GM18498 (cell line): Measurements from ENCODE around the gene IZUMO1.
"Not testable (repeated sequence)": the region's sequence is repeated elsewhere in the genome, so short reads cannot be mapped to it uniquely, and the experiment has no call there.

Experiments used
- ATAC-seq: cut with Tn5 transposase; IDR thresholded peaks from one replicate; pipeline ENCODE4 v1.9.1; 2021; ENCODE audit warnings: mild to moderate bottlenecking, moderate library complexity; ENCODE audit not compliant: unreplicated experiment

Gene IZUMO1

GRCh38 chr19:48738557-48739403, 7.9 kb downstream of the IZUMO1 start:
- peak; percentile 84 for ATAC-seq

- ATAC-seq, result no peak
Observed at GRCh38 chr19:48737360-48737998, 9.2 kb downstream of the IZUMO1 start.

DNA sequence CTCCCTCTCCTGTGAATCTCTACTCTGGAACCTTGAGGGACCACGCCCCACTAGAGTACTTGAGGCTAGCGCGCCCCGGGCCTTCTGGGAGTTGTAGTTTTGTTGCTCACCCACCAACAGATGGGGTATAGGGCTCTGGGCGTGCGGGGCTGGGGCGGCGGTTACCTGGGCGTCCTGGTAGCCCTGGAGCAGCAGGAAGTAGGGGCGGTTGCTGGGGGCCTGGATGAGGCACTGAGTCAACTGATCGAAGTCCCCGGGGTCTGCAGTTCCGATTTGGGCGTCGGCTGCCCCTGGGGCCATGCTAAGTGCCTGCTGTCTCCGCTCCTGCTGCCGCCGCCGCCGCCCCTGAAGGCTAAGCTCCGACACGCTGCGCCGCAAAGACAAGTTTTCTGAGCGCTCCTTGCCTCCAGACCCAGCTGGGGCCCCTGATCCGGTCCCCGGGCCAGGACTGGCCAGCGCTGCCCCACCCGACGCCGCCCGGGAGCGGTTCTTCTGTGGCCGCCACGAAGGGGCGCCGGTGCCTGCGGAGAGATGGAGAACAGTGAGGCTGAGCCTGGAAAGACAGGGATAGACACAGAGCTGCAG, 11.6 kb downstream of the IZUMO1 start:
- ATAC-seq, result no peak

DNA sequence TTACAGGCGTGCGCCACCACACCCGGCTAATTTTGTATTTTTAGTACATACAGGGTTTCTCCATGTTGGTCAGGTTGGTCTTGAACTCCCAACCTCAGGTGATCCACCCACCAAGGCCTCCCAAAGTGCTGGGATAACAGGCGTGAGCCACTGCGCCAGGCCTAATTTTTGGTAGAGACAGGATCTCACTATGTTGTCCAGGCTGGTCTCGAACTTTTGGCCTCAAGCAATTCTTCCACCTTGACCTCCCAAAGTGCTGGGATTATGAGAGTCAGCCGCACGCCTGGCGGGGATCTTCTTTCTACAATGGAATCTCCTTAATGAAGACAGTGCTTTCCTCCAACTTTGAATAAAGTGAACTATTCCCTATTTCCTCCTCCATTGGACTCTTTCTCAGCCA, 12.1 kb downstream of the IZUMO1 start:
- no peak for ATAC-seq

GRCh38 chr19:48731452-48731851, 15.3 kb downstream of the IZUMO1 start:
- ATAC-seq, result no peak

GRCh38 chr19:48728911-48729664, 17.6 kb downstream of the IZUMO1 start:
- ATAC-seq, result no peak

DNA sequence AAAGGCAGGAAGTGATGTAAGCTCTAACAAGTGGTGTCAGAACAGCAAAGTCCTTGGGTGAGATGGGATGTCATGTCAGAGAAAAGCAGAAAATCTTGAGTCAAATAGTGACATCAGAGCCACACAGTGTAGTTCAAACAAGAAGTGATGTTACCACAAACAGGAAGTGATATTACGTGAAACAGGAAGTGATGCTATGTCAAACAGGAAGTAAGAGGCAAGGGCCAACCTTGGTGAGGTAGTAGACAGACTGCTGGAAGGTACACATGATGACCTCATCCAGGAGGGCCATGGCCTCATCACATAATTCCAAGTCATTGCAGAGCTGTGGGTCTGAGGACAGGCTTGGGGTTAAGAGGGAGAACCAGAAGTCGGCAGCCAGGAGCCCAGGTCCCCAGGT, 20.2 kb downstream of the IZUMO1 start:
- ATAC-seq, result no peak

DNA sequence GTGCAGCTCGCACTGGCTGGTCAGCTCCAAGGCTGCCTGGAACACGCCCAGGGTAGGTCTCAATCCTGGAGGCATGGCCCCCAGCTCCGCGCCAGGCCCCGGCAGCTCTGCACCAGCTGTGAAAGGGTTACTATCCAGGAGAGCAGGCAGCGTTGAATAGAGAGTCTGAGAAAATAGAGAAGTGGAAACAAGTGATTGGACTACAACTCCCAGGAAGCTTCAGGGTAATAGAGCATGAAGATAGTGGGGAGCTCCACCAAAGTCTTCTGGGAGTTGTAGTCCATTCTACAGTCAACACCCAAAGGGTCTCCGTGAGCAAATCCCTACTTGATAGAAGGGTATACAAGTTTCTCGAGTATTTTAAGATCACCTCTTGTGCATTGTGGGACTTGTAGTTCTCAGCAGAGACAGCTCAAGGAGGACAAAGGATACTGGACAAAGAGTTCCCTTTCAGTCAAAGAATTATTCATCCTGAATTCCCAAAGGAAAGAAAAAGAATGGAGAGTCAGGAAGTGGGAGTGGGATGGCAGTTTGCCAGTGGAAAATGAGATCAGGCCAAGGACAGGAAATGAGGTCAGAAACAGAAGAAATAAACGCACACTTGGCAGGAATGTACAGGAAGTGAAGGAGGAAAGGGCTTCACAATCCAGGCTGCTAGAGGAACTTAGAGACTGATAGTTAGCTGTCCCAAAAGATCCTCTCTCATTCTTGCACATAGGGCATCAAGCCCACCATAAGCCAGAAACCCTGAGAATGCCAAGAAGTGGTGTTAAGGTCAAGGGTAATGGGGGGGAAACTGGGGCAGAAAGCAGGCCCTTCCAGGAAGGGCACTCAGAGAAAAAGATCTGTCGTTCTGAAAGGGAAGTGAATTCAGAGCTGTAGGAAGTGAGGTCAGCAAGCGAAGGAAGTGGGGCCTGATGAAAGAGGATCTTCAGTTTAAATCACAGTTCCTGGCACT, 21.6 kb downstream of the IZUMO1 start:
- no peak for ATAC-seq

GRCh38 chr19:48722196-48722708, 24.5 kb downstream of the IZUMO1 start:
- ATAC-seq, result no peak

- ATAC-seq, result peak; percentile 74
Observed at GRCh38 chr19:48720613-48721296, 26.0 kb downstream of the IZUMO1 start.

DNA sequence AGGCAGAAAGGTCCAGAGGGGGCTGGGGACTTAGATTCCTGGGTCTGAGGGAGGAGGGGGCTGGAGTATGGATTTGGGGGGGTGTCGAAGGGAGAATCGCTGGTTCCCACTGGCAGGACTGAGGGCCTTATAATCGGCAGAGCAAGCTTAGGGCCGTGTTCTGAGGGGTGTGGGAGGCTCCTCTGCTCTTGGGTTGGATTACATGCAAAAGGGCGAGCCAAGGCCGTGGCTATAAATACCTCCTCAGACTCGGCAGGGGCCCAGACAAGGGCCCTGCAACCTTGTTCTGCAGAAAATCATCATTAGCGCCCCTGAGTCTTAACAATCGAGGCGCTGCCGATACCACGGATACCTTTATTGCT, 26.5 kb downstream of the IZUMO1 start:
- peak; percentile 6 for ATAC-seq

DNA sequence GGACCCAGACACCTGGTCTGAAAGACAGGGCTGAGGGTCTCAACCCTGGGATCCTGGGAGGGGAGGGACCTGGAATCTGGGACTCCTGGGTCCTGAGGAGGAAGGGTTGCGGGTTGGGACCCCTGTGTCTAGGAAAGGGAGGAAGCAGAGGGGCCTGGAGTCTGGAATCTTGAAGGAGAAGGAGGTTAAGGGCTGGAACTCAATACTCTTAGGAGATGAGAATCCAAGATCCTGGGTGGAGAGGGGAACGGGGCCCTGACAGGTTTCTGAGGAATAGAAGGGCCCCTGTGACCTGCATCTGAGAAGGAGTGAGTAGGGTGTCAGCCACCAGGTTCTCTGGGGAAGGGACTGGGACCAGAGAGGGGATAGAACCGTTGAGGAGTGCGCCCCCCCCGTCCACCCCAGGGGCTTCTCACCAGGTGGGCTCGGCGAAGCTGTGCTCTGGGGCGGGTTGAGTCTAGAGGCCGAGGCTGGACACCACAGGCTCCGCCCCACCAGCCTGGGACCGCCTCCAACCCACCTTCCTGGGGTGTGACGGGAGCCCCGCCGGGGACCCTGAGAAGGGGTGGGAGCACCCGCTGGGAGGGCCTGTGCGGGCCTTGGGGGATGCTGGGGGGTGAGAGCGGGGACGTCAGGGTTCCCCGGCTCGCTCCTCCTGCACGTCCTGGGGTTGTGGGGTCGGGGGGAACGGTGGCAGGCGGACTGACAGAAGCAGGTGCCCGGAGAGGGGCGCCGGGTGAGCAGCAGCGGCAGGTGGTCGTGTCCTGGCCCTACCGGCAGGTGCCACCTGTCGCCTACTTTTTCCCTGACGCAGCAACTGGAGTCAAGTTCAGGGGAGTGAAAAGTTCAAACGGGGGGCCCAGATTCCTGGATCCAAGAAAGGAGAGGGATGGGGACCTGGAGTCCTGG, 27.2 kb downstream of the IZUMO1 start, which contains the start of gene MAMSTR:
MAMSTR (minus strand) TSS at position 463 of the 909 bp plus-strand sequence. CDS start 694 bp downstream, outside the sequence.
- ATAC-seq, result no peak

DNA sequence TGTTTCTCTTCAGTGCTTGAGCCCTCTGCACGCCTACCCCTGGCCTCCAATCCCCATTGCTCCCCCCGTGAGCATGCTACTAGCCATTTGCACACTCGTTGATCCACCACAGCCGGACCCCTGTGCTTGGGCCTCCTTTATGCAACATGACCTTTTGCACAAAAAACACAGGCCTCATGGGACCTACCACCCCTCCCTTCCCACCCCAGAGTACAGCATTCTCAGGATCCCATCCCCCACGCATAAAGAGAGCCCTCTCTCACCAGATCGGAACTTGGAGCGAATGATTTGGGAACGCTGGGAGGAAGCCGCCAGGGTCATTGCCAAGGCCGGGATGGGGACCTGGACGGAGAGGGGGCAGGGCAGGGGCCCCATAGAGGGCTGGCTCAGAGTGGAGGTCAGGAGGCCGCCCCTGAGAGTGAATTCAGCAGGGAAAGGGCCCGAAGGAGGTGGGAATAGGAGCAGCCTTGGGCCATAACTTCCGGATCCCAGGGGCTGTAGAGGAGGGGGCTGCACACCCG, 27.9 kb downstream of the IZUMO1 start:
- ATAC-seq, result no peak

DNA sequence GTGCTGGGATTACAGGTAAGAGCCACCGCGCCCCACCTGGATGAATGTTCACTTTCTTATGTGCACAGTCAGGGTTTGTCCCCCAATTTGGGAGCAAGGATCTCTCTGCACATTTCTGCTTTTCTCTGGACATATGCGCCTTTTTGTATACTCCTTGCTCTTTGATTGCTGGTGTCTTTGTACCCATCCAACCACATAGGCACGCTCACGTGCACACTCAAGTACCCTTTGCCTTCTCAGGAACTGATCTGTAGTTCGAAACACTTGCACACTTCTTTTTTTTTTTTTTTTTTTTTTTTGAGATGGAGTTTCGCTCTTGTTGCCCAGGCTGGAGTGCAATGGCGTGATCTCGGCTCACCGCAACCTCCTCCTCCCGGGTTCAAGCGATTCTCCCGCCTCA, 28.6 kb downstream of the IZUMO1 start:
- ATAC-seq, result not testable (repeated sequence)

DNA sequence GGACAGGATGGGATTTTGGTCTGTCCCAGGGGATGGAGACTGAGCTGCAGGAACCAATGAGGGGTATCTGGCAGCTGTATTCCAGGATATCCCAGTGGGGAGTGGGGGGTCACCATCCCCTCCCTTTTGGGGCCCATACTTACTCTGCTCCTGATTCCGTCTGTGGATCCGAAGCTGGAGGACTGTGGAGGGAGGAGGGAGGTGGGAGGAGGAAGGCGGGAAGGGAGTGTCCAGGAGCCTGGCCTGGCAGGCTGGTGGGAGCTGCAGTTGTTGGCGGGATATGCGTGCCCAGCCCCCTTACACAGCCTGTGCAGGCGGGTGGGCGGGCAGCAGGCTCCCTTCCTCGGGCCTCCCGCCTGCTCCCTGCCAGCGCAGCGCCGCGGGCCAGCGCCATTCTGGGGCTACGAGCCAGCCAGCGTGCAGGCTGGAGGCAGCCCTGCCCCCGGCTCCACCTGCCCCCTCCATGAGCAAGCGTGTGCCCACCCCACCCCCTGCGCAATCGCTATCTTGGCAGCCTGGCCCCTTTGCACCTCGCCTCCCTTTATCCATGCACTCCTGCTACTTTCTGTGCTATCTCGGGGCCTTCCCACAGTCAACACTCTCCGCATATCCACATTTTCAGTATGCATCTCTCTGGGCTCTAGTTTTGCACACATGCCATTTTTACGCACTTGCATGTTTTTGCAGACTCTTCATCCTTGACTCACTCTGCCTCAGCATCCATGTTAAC, 30.0 kb downstream of the IZUMO1 start:
- ATAC-seq, result no peak

DNA sequence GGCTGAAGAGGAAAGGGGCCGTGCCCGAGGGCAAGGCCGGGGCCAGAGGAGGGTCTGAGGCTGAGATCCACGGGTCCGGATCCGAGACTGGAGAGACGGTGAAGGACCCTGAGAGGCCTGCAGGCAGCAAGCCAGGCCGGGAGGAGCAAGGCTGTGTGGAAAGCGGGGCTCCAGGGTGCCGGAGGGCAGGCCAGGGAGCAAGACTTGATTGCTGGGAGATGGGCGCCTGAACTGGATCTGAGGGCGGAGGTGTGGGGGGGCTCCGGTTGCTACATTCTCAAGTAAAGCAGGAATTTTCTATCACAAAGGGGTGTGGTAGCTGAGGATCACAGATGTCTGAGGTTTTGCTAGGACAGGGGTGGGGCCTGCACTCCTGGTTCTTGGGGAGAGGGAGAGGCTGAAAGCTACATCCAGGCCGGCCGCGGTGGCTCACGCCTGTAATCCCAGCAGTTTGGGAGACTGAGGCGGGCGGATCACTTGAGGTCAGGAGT, 31.0 kb downstream of the IZUMO1 start:
- ATAC-seq, result no peak
